GM18870 (cell line): ENCODE results near the gene CLIP1.
"Not testable (repeated sequence)": the region's sequence is repeated elsewhere in the genome, so short reads cannot be mapped to it uniquely, and the experiment has no call there.

Experiments used
- ATAC-seq: cut with Tn5 transposase; IDR thresholded peaks from one replicate; pipeline ENCODE4 v1.9.1; 2021; ENCODE audit warnings: moderate library complexity; ENCODE audit not compliant: unreplicated experiment

Gene CLIP1

DNA sequence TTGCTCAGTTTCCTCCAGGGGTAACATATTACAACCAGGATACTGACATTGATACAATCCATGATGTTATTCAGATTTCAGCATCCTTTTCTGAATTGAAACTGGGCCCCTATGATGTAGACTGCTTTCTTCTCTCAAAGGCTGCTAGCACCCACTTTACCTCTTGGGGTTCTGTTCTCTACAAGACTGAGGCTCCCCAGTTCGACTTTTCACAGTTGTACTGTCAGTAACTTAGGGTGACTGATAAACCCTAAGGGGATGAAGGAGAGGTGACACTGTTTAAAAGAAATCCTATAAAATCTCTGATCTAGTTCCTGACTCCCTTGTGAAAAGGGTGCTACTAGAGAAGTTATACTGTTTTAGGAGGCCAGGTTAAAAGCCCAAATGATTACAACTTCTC, 157.0 kb downstream of the CLIP1 start:
- ATAC-seq, result no peak

DNA sequence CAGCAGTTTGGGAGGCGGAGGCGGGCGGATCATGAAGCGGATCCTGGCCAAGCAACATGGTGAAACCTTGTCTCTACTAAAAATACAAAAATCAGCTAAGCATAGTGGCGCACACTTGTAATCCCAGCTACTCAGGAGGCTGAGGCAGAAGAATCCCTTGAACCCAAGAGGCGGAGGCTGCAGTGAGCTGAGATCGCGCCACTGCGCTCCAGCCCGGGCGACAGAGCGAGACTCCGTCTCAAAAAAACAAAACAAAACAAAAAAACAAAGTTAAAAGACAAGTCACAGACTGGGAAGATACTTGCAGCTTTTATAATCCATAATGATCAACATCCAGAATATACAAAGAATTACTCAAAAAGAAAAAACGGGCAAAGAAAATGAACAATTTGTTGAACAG, 161.7 kb downstream of the CLIP1 start:
- not testable (repeated sequence) for ATAC-seq

DNA sequence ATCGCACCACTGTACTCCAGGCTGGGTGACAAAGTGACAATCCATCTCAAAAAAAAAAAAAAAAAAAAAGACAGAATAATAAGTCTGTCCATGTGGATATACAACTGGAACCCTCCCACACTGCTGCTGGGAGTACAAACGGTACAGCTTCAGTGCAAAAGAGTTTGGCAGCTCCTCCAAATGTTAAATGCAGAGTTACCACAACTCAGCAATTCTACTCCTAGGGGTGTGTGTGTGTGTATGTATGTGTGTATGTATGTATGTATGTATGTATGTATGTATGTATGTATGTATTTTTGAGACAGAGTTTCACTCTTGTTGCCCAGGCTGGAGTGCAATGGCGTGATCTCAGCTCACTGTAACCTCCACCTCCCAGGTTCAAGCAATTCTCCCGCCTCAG, 163.5 kb downstream of the CLIP1 start:
- not testable (repeated sequence) for ATAC-seq

DNA sequence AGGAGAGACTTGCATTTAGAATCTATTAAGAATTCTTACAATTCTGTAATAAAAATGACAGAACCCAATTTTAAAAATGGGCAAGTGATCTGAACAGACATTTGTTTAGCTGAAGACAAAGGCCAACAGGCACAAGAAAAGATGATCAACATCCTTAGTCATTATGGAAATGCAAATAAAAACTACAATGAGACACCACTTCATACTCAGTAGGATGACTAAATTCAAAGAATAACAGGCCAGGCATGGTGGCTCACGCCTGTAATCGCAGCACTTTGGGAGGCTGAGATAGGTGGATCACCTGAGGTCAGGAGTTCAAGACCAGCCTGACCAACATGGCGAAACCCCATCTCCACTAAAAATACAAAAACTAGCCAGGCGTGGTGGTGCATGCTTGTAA, 164.0 kb downstream of the CLIP1 start:
- ATAC-seq, result not testable (repeated sequence)

DNA sequence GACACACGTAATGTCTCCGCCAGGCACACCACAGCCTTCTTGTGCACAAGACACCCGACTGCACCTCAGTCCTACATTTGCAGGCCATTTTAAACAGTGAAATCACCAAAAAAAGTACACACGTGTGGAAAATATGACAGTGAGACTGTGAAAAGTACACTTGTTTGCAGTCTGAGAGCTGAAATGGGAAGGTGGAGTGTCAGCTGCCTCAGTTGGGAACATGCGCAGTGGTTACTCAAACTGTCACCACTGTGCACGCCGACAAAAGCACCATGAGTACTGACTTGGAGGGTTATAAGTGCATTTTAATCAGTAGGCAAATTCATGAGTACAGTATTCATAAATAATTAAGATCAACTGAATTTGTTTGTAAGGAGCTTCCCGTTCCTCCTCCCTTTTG, 171.9 kb downstream of the CLIP1 start:
- no peak for ATAC-seq

DNA sequence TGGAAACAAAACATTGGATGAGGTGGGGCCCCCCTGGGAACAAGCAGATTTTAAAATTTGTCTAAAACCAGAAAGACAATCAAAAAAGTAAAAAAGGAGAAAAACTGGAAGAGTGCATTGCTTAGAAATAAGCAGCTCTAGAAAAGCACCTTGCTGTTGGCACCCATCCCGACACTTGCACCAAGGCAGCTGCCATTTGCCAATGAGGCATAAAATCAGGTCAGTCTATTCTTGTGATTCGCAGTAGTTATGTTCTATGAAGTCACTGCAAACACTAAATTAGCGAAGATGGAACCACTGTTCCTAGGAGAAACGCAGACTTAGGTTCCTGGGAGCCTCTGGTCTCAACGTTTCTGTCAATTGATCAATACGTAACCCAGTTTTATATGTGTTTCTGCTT, 172.4 kb downstream of the CLIP1 start:
- no peak for ATAC-seq

DNA sequence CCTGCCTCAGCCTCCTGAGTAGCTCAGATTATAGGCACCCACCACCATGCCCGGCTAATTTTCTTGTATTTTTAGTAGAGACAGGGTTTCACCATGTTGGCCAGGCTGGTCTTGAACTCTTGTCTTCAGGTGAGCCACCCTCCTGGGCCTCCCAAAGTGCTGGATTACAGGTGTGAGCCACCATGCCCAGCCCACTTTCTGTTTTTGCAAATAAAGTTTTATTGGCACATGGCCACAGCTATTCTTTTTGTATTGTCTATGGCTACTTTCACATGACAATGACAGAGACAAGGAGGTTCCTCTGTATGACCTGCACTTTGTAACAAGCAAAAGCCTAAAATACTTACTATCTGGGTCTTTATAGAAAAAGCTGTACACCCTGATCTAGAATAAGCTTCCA, 176.9 kb downstream of the CLIP1 start:
- ATAC-seq, result no peak

DNA sequence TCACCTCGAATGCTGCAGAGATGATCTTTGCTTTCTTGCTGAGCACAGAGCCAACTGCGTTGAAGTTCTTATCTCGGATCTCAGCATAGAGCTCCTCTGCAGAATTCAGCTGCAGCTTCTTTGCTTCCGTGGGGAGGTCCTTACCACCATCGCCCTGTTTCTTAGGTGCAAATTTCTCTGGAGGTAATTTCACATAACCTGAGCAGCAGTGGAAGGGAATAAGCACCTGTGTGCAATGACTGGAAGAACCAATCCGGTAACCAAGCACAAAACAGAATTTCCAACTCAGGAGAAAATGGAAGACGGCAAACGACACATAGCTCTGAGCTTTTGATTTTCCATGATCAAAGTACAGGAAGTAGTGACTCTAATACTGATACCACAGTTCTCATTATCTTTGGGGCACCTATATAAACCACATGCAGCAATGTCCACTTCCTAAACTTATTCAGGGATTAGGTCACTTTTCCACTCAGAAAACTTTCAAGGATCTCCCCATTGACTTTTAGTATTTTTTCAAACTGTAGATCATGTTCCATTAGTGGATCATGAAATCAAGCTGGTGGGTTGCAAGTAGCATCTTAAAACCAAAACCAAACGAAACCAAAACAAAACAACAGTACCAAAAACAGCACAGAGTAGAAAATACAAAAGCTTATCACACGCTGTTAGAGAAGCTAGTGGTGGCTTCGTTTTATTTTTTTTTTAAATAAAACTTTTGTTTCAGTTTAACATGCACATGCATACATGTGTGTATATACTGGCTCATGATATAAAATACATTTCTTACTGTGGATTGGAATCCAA, 177.7 kb downstream of the CLIP1 start:
- ATAC-seq, result no peak

DNA sequence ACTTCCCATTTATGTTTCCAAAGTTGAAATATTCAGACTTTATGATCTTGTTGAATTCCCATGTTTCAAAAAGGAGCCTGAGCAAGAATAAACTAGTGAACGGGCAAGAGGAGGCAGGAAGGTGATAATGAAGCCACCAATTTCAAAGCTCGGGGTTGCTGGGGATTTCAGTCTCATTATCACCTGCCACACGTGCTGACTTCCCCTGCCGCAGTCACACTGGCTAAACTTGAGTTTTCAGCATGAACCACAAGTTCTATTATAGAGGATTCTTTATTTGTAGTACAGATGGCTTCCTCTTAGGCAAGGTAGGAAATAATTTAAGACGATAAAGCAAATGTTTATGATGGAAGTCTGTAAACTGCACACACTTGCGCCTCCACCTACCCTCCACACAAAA, 178.5 kb downstream of the CLIP1 start:
- ATAC-seq, result no peak

DNA sequence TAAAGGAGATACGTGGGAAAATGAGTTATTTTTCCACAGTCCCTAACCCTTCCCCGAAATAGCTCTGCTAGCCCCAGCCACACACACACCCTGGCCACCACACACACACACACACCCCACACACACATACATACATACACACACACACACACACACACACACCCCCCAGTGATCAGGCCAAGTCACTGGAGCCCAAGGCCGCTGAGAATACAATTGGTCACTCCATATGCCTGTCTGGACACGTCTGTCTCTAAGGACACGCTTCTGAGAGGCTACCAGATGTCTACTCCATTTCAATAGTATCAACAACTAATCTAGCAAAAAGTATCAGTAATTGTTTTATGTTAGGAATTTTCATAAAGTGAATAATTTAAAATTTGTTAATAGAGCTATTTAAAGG, 183.6 kb downstream of the CLIP1 start:
- no peak for ATAC-seq

DNA sequence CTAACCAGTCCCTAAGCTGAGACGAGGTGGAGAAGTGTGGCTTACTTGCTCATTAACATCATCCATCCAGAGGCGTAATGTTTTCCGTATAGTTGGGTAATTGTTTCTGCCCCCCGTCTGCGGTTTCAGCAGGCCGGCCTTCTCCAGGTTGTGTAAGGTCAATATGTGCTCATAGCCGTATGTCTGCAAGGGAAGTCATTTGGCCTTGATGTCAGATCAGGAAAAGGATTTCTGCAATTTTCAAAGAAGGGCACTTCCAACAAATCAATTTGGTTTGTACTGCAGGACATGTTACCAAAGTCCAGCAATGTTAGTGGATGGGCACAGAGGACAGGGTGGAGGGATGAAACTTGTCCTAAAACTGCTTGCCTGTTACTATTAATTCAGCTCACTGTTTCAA, 186.7 kb downstream of the CLIP1 start:
- ATAC-seq, result no peak

DNA sequence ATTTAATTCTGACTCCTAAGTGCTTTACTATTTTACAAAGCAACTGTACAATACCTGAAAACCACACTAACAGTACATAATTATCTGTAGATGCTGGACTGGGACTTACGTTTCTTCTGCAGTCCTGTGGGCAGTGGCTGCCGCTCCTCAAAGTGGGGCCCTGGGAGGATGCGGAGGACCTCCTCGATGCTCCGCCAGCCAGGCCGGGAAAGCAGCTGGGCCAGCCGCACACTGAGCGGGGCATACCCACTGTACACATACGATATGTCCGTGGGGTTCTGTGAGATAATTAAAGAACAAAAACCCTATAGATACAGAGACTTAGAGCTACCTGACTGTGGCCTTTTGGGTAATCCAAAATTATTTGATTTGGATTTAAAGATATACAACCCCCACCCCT, 189.8 kb downstream of the CLIP1 start:
- ATAC-seq, result no peak

DNA sequence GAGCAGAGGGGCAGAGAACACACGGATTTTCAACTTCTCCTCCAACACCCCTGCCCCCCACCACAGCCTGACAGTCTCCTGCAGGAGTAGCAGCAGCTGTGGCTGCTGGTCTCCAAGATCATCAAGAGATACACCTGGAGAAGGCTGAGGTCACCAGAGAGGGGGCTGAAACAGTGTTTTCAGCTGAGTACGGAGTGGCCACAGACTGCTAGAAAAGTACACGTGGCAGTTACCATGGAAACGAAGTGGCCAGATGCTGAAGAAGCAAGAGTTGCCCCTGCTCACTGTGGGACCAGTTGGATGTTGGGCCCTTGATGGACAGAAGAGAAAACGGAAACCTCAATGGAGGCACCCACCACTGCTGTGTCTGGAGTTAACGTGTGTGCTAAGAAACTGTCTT, 191.7 kb downstream of the CLIP1 start:
- ATAC-seq, result no peak

DNA sequence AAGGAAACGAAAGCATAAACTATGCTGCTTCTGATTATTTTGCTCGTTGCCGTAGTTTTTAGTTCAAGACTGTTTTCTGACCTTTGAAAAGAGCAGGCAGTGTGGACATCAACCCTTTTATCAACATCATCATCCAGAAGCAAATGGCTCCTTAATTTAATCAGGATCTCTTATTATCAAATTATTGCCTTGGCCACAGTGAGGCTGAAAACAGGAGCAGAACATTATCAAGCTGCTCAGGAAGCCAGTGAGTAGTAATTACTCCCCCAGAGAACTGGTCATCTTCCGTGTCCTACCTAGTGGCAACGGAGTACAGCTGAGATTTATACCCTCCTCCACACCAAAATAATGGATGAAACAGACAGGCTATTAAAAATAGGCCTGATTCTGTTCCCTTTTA, 194.4 kb downstream of the CLIP1 start:
- ATAC-seq, result no peak

DNA sequence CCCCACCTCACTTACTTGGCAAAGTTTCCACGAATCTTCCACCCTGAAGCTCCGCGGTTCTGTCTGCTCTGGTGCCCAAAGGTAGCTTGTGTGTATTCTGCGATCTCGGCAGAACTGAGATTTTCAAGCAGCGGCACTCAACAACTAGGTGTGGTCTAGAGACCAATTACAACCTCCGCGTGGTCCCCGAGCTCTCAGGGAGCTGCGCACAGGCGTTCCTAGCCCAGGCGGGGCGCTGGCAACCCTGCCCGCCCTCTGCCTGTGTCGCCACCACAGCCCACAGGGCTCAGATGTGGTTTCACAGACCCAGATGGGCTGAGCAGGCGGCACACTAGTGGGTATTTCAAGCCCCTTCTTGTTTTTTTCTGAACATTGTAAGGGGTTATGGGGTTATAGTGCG, 195.1 kb downstream of the CLIP1 start:
- no peak for ATAC-seq

DNA sequence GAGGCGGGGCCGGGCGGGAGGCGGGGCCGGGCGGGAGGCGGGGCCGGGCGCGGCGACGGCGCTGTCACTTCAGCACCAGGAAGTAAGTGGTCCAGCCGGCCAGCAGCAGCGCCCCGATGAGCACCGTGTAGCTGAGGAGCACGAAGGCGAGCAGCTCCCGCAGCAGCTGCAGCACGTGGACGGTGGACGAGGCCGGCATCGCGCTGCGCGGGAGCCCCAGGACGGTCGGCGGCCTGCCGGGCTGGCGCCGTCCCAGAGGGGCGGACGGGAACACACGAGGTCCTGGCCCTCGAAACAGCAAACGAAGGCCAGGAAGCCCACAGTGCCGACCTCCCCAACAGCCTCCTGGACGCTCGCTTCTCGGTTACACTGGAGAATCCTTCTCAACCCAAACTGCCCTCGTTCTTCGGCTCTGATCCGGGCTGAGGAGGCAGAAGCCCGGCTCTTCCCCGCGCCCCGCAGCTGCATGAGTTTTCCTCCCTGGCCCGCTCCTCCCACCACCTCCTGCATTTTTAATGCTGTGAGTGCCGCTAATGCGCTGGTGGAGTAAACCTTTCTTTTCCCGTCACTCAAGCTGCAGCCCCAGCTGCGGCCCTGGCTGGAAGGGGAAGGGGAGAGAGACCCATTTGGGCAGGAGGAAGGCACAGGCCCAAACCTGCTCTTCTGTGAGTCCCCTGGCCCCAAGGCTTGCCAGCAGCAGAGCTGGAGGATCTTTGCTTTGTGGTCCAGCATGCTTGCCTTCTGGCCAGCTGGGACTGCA, 195.9 kb downstream of the CLIP1 start:
- ATAC-seq, result peak; percentile 42

DNA sequence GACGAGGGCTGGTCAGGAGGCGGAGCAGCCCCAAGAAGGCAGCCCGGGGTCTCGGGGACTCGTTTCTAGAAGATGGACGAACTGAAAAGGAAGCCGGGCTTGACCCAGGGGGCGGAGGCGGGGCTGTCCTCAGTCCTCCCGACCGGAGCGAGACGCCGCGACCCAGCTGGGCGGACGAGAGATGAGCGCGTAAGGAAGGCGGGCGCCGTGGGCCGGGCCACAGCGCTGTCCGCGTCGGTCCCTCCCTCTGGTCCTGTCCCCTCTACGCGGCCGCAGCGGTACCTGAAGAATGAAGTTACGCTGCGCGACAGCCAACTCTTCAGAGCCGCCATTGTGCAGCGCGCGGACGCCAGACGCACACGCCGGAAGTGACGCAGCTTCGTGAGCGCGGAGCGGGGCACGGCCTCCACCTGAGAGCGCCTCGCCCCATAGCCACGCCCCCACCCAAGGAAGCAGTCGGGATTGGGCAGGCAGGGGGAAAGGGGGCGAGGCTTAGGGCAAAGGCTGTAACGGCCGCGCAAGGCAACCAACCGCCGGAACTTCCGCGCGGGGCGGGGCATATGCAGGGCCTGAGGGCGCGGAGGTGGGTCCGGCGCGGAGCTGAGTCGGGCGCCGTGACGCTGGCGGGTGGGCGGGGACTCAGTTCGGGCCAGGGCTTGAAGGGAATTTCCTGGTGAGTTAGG, 196.6 kb downstream of the CLIP1 start, which contains the start of gene DIABLO:
Gene DIABLO, minus strand, starts transcription at position 370 of the 683 bp plus-strand sequence. Its CDS starts 38 bp downstream, at position 332.
- ATAC-seq, result peak; percentile 76
